H9 (cell line): ENCODE results near the gene KCTD21. TPM values are rescaled to one million over a fixed set of nuclear protein-coding genes. Genes with fewer than 3 reads are reported as not detected.
A peak's percentile ranks its signal among the peaks of the same experiment; 100 is the strongest.

Experiments
- DNase-seq: peaks from one replicate; pipeline ENCODE4 v3.0.0-alpha.2; 2017
- H2AFZ ChIP-seq: one replicate; pipeline ENCODE4 v1.6.1; 2013; ENCODE audit warnings: mild to moderate bottlenecking, low read length, control low read depth, moderate library complexity
- H2AK5ac ChIP-seq: 2 replicates; pipeline ENCODE4 v1.6.1; 2013; ENCODE audit warnings: low read length, control low read depth, mixed read lengths; ENCODE audit not compliant: insufficient read length
- H2BK120ac ChIP-seq: one replicate; pipeline ENCODE4 v1.6.1; 2013; ENCODE audit warnings: low read depth, mild to moderate bottlenecking, low read length, control low read depth, inconsistent platforms; ENCODE audit not compliant: poor library complexity, severe bottlenecking
- H2BK12ac ChIP-seq: 2 replicates; pipeline ENCODE4 v1.6.1; 2013; ENCODE audit warnings: low read length, control low read depth, mixed read lengths, low read depth; ENCODE audit not compliant: insufficient read length
- H2BK15ac ChIP-seq: 2 replicates; pipeline ENCODE4 v1.6.1; 2013; ENCODE audit warnings: low read depth, low read length, control low read depth
- H2BK20ac ChIP-seq: one replicate; pipeline ENCODE4 v1.6.1; 2013; ENCODE audit warnings: low read depth, mild to moderate bottlenecking, low read length, control low read depth, inconsistent platforms; ENCODE audit not compliant: poor library complexity, severe bottlenecking
- H2BK5ac ChIP-seq: 2 replicates; pipeline ENCODE4 v1.6.1; 2013; ENCODE audit warnings: low read length, control low read depth, mixed read lengths; ENCODE audit not compliant: insufficient read length
- H3K14ac ChIP-seq: 2 replicates; pipeline ENCODE4 v1.6.1; 2013; ENCODE audit warnings: low read length, control low read depth; ENCODE audit not compliant: insufficient read depth
- H3K18ac ChIP-seq: 2 replicates; pipeline ENCODE4 v1.6.1; 2013; ENCODE audit warnings: low read depth, mild to moderate bottlenecking, mixed read lengths, low read length, control low read depth; ENCODE audit not compliant: insufficient read length
- H3K23ac ChIP-seq: 2 replicates; pipeline ENCODE4 v1.6.1; 2013; ENCODE audit warnings: low read length, control low read depth, mixed read lengths, low read depth; ENCODE audit not compliant: insufficient read length
- H3K23me2 ChIP-seq: 2 replicates; pipeline ENCODE4 v1.6.1; 2013; ENCODE audit warnings: low read depth, mild to moderate bottlenecking, mixed read lengths, low read length, control low read depth; ENCODE audit not compliant: insufficient read length, poor library complexity, severe bottlenecking
- H3K27ac ChIP-seq: 2 replicates; pipeline ENCODE4 v1.5.1; 2013; ENCODE audit warnings: low read length, control low read depth, mixed read lengths, low read depth; ENCODE audit not compliant: insufficient read length
- H3K27me3 ChIP-seq: 2 replicates; pipeline ENCODE4 v1.6.1; 2013; ENCODE audit warnings: low read length, control low read depth, inconsistent platforms; ENCODE audit not compliant: insufficient read depth
- H3K4ac ChIP-seq: 2 replicates; pipeline ENCODE4 v1.6.1; 2013; ENCODE audit warnings: low read depth, mild to moderate bottlenecking, control low read depth, inconsistent platforms, low read length, moderate library complexity
- H3K4me1 ChIP-seq: 2 replicates; pipeline ENCODE4 v1.6.1; 2013; ENCODE audit warnings: low read length, control low read depth, inconsistent platforms; ENCODE audit not compliant: insufficient read depth
- H3K4me2 ChIP-seq: 2 replicates; pipeline ENCODE4 v1.6.1; 2013; ENCODE audit warnings: low read length, control low read depth, mixed read lengths; ENCODE audit not compliant: insufficient read length, insufficient read depth
- H3K56ac ChIP-seq: 2 replicates; pipeline ENCODE4 v1.6.1; 2013; ENCODE audit warnings: low read depth, mild to moderate bottlenecking, mixed read lengths, low read length, control low read depth; ENCODE audit not compliant: insufficient read length
- H3K79me1 ChIP-seq: 2 replicates; pipeline ENCODE4 v1.6.1; 2013; ENCODE audit warnings: low read depth, mild to moderate bottlenecking, moderate library complexity, low read length, control low read depth, inconsistent platforms; ENCODE audit not compliant: insufficient read depth, poor library complexity, severe bottlenecking
- H3K79me2 ChIP-seq: 2 replicates; pipeline ENCODE4 v1.6.1; 2013; ENCODE audit warnings: low read length, control low read depth, inconsistent platforms; ENCODE audit not compliant: insufficient read depth
- H3K9ac ChIP-seq: 2 replicates; pipeline ENCODE4 v1.6.1; 2013; ENCODE audit warnings: low read length, control low read depth, mixed read lengths; ENCODE audit not compliant: insufficient read length; ENCODE audit errors: extremely low read depth
- H3K9me3 ChIP-seq: one replicate; pipeline ENCODE4 v1.6.1; 2013; ENCODE audit warnings: low read depth, low read length, inconsistent platforms; ENCODE audit not compliant: control insufficient read depth
- H3T11ph ChIP-seq: one replicate; pipeline ENCODE4 v1.6.1; 2013; ENCODE audit warnings: mild to moderate bottlenecking, low read length, control low read depth, inconsistent platforms
- H4K20me1 ChIP-seq: one replicate; pipeline ENCODE4 v1.6.1; 2013; ENCODE audit not compliant: control insufficient read depth, insufficient read length, insufficient read depth
- H4K5ac ChIP-seq: 2 replicates; pipeline ENCODE4 v1.6.1; 2013; ENCODE audit warnings: low read depth, mild to moderate bottlenecking, mixed read lengths, low read length, control low read depth; ENCODE audit not compliant: insufficient read length
- H4K8ac ChIP-seq: replicated peaks from 2 replicates; pipeline ENCODE4 v1.6.1; 2013; ENCODE audit warnings: low read length, control low read depth, mixed read lengths, low read depth; ENCODE audit not compliant: insufficient read length
- H4K91ac ChIP-seq: 2 replicates; pipeline ENCODE4 v1.6.1; 2013; ENCODE audit warnings: low read depth, mild to moderate bottlenecking, moderate library complexity, mixed read lengths, low read length, control low read depth; ENCODE audit not compliant: insufficient read length
- H3K27ac Mint-ChIP-seq, 3 experiments: 2 replicates in 2 of 3; 3 replicates in 1 of 3; pipeline ENCODE4 v1.8.0; 2020 to 2021; ENCODE audit warnings: mixed read lengths in 3 of 3, mild to moderate bottlenecking in 1 of 3, moderate library complexity in 1 of 3
- H3K27me3 Mint-ChIP-seq: 2 replicates; pipeline ENCODE4 v1.8.0; 2021; ENCODE audit warnings: low read depth, mild to moderate bottlenecking, moderate library complexity, mixed read lengths
- H3K36me3 Mint-ChIP-seq, 3 experiments: 2 replicates in 2 of 3; 3 replicates in 1 of 3; pipeline ENCODE4 v1.8.0; 2020 to 2021; ENCODE audit warnings: low read depth in 3 of 3, mixed read lengths in 3 of 3; ENCODE audit not compliant: insufficient read depth in 1 of 3
- H3K4me1 Mint-ChIP-seq, 2 experiments: 2 replicates each; pipeline ENCODE4 v1.8.0; 2020; ENCODE audit warnings: mixed read lengths in 2 of 2
- H3K4me3 Mint-ChIP-seq, 2 experiments: 2 replicates in 1 of 2; 3 replicates in 1 of 2; pipeline ENCODE4 v1.8.0; 2020 to 2021; ENCODE audit warnings: mild to moderate bottlenecking in 2 of 2, mixed read lengths in 2 of 2, moderate library complexity in 1 of 2
- H3K9me3 Mint-ChIP-seq, 2 experiments: 2 replicates in 1 of 2; 3 replicates in 1 of 2; pipeline ENCODE4 v1.8.0; 2020; ENCODE audit warnings: mild to moderate bottlenecking in 2 of 2, mixed read lengths in 2 of 2, moderate library complexity in 1 of 2
- CTCF ChIP-seq: fragments of 200-600 bp; sonication (generic); conservative IDR thresholded peaks from 3 replicates; pipeline ENCODE4 v1.8.0; 2021; ENCODE audit warnings: antibody characterized with exemption, mild to moderate bottlenecking
- WGBS: extraction: QIAGEN DNeasy Blood & Tissue Kit; methylation state at CpG from one replicate; pipeline ENCODE4 v1.1.7; 2013; ENCODE audit warnings: missing lambda C conversion rate, low lambda C conversion rate, mixed read lengths; ENCODE audit not compliant: insufficient read length; ENCODE audit errors: extremely low coverage; 5-methylcytosine and 5-hydroxymethylcytosine counted together
- total RNA-seq: library from RNA; stranded (reverse); gene quantifications from 2 replicates; pipeline ENCODE4 v1.2.1, GENCODE V29; 2021

The KCTD21 gene
- total RNA-seq, 1 experiment from 2014 or later = 4.0 TPM

GRCh38 chr11:78189174-78189724, 823 bp upstream of the KCTD21 start:
- no peak overlapping the region for H4K8ac ChIP-seq
- H3K27ac ChIP-seq = no peak overlapping the region
- Mint-ChIP-seq H3K27me3 (peaks cover 7% of the 10 kb centered on the region), H3K4me3 (peak overlapping the region; percentile 87 to 94), H3K4me1 (peaks cover 21 to 26% of the 10 kb centered on the region in 2 experiments), H3K9me3 (no peaks in the 10 kb centered on the region; a peak in 1 of 5 replicates), H3K27ac (peak overlapping the region in 1 of 3 experiments; percentile 27; a peak in 1 of 7 replicates), H3K36me3 (no peaks in the 10 kb centered on the region)
- no peak for DNase-seq
- no peak overlapping the region for H2BK5ac ChIP-seq
- H3K79me1 ChIP-seq = no peaks in the 10 kb centered on the region
- H3K23me2 ChIP-seq = peaks cover 7% of the 10 kb centered on the region
- H2AFZ ChIP-seq = no peak overlapping the region
- H4K20me1 ChIP-seq = no peaks in the 10 kb centered on the region
- H3K4ac ChIP-seq = no peak overlapping the region
- H4K91ac ChIP-seq = no peak overlapping the region
- no peaks in the 10 kb centered on the region; the same call in 1 of the 2 replicates for H3K27me3 ChIP-seq
- H3K4me2 ChIP-seq = peak overlapping the region; percentile 37
- H2BK15ac ChIP-seq = no peak overlapping the region
- H2BK12ac ChIP-seq = no peak overlapping the region
- no peak overlapping the region for H3K23ac ChIP-seq
- H3K18ac ChIP-seq = no peak overlapping the region
- no peak overlapping the region for H3K56ac ChIP-seq
- H2BK120ac ChIP-seq = no peak overlapping the region
- no peaks in the 10 kb centered on the region for H3K79me2 ChIP-seq
- no peak overlapping the region for H2BK20ac ChIP-seq
- H3K9me3 ChIP-seq = no peaks in the 10 kb centered on the region
- no peak overlapping the region for H3K14ac ChIP-seq
- H3K9ac ChIP-seq = no peak overlapping the region
- H4K5ac ChIP-seq = no peak overlapping the region
- no CpG with 5 or more reads among the region's 18 CpGs for WGBS
- H3K4me1 ChIP-seq = no peaks in the 10 kb centered on the region
- H2AK5ac ChIP-seq = no peak overlapping the region
- no peak overlapping the region for H3T11ph ChIP-seq
- no peak for TF ChIP-seq CTCF
